ENCODE data around the gene DHRS2. TPM values are rescaled to one million over a fixed set of nuclear protein-coding genes. Genes with fewer than 3 reads are reported as not detected.
A peak's percentile ranks its signal among the peaks of the same experiment; 100 is the strongest.

DHRS2 gene
- total and polyA plus RNA-seq, 11 donors: 0.04 to 0.17 TPM; not detected in 9

DNA sequence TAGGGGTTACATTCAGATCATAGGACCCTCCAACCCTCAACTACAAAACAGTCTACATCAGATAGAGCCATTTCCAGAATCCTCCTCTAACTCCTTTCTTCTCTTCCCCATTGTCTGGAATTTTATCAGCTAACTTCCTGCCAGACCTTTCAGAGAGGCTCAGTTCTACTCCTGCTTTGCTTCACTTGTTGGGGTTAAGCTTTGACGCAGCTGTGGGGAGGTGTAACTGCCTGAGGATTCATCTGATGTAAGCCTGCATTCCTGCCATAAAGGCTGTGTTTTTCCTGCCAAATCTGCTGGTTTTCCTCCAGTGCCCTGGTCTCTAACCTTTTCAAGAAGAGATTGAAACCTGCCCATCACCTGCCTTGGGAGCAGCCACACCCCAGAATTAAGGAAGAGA lies 16.9 kb downstream of the DHRS2 start:
- 45 to 64% (median 52%) methylated on average over 1 of the region's 1 CpG for WGBS, 4 donors
- H3K4me3 ChIP-seq: no peak overlapping the region
- H3K27me3 ChIP-seq: no peaks in the 10 kb centered on the region
- H3K27ac ChIP-seq: no peak overlapping the region
- peaks cover 0 to under 1% (median 0%) of the 10 kb centered on the region in 12 donors for H3K4me1 ChIP-seq
- no peaks in the 10 kb centered on the region for H3K9me3 ChIP-seq
- DNase-seq (no peak), ATAC-seq (no peak)
- intact Hi-C loops (cut with DNase I): no loop called here
- no peaks in the 10 kb centered on the region for H3K36me3 ChIP-seq
- TF ChIP-seq POLR2A (IDR thresholded peaks at IDR 0.05): no peak
- TF ChIP-seq, protein P1, sequence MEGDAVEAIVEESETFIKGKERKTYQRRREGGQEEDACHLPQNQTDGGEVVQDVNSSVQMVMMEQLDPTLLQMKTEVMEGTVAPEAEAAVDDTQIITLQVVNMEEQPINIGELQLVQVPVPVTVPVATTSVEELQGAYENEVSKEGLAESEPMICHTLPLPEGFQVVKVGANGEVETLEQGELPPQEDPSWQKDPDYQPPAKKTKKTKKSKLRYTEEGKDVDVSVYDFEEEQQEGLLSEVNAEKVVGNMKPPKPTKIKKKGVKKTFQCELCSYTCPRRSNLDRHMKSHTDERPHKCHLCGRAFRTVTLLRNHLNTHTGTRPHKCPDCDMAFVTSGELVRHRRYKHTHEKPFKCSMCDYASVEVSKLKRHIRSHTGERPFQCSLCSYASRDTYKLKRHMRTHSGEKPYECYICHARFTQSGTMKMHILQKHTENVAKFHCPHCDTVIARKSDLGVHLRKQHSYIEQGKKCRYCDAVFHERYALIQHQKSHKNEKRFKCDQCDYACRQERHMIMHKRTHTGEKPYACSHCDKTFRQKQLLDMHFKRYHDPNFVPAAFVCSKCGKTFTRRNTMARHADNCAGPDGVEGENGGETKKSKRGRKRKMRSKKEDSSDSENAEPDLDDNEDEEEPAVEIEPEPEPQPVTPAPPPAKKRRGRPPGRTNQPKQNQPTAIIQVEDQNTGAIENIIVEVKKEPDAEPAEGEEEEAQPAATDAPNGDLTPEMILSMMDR (IDR thresholded peaks at IDR 0.05): no peak

DNA sequence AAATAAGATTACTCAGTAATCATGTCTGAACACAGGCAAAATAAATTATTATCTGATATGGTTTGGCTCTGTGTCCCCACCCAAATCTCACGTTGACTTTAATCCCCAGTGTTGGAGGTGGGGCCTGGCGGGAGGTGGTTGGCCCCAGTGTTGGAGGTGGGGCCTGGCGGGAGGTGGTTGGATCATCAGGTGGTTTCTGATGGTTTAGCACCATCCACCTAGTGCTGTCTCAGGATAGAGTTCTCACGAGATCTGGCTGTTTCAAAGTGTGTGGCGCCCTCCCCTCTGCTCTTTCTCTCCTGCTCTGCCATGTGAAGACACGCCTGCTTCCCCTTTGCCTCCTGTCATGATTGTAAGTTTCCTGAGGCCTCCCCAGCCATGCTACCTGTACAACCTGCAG lies 18.1 kb downstream of the DHRS2 start:
- Histone ChIP-seq H3K4me3 (no peak overlapping the region), H3K27ac (no peak overlapping the region), H3K9me3 (no peaks in the 10 kb centered on the region), H3K27me3 (peaks cover 0 to 2% (median 0%) of the 10 kb centered on the region in 9 donors), H3K36me3 (no peaks in the 10 kb centered on the region), H3K4me1 (peaks cover 0 to 6% (median 0%) of the 10 kb centered on the region in 12 donors)
- TF ChIP-seq POLR2A (IDR thresholded peaks at IDR 0.05): no peak
- TF ChIP-seq, protein P1 (IDR thresholded peaks at IDR 0.05): no peak
- 80 to 91% (median 84%) methylated on average over 6 of the region's 6 CpGs for WGBS, 4 donors
- DNase-seq: no peak
- ATAC-seq: no peak
- intact Hi-C loops (cut with DNase I): no loop called here

DNA sequence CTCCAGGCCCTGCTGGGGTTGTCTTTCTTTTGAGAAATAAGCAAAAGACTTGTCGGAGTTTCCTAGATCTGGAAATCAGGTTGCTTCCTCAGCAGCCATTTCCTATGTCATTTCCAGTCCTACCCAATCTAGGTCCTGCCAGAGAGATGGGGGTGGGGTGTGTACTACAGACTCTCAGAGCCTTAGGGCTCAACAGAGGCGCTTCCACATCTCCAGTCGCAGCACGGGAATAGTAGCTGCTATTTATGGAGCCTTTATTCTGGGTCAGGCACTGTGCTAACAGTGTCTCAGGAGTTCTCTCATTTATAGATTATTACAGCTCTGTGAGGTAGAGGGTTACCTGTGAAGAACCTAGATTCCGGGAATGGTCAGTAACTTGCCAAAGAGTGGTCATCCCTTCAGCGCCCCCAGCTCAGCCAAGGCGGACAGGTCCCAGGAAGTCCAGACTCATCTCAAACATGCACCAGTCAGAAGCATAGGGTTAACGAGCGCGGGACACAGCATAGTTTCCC lies 21.9 kb downstream of the DHRS2 start:
- 41 to 53% (median 48%) methylated on average over 7 to 10 of the region's 10 CpGs for whole genome bisulfite sequencing, 4 donors
- Histone ChIP-seq H3K27me3 (peaks cover 0 to 2% (median 0%) of the 10 kb centered on the region in 9 donors), H3K36me3 (no peaks in the 10 kb centered on the region), H3K4me3 (no peak overlapping the region), H3K27ac (no peak overlapping the region), H3K4me1 (peaks cover 0 to 6% (median 0%) of the 10 kb centered on the region in 12 donors), H3K9me3 (no peaks in the 10 kb centered on the region)
- no peak for DNase-seq
- TF ChIP-seq, protein P1 (IDR thresholded peaks at IDR 0.05): no peak
- no peak for TF ChIP-seq POLR2A (IDR thresholded peaks at IDR 0.05)
- intact Hi-C loops (cut with DNase I): no loop called here
- peak in 3 of 4 donors; percentile 54 to 83 (median 72) for ATAC-seq

DNA sequence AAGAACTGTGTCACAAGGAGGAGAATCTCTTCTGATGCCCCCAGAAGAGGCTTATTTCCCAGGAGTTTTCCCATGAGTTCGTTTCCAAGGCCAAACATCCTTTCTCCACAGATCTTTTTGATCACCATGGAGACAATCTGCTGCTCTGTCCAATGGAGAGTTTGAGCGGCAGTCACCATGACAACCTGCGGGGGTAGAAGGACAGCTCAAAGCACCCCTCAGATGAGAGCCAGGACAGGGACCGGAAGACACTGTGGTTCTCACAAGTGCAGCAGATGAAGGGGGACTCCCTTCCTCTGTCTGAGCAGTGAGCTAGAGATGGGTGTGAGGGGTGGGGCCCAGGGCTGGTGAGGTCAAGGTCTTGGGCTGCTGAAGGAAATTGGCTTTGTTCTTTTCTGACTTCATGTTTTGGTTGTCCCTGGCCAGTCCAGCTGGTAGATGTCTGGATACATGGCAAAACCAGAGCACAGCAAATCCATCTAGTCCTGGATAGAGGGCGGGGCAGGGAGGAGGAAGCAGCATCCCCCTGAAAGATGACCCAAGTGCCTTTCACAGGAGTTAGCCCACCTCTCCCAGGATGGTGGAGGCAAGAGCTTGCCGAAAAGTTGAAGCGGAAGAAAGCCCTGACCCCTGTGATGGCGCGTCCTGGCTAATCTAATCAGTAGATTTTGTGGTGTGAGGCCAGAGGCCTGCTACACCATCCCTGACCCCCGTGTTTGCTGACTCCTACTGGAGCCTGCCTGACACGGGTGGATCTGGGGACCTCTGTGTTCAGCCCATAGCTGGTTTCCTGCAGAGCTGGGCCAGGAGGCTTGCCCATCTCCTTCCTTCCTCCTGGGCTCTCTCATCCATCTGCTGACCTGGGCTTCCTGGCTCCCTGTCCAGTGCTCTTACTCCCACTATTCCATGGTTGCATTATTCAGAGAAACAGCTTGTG lies 24.4 kb downstream of the DHRS2 start:
- H3K4me1 ChIP-seq: peaks cover 0 to 6% (median 0%) of the 10 kb centered on the region in 12 donors
- H3K36me3 ChIP-seq: no peaks in the 10 kb centered on the region
- no peak for ATAC-seq
- no peak overlapping the region for H3K4me3 ChIP-seq
- WGBS, 4 donors: 62 to 69% (median 67%) methylated on average over 8 to 11 of the region's 11 CpGs
- TF ChIP-seq, protein P1 (IDR thresholded peaks at IDR 0.05): no peak
- no peak for TF ChIP-seq POLR2A (IDR thresholded peaks at IDR 0.05)
- DNase-seq: no peak
- peaks cover 0 to 2% (median 0%) of the 10 kb centered on the region in 9 donors for H3K27me3 ChIP-seq
- no peak overlapping the region for H3K27ac ChIP-seq
- no peaks in the 10 kb centered on the region for H3K9me3 ChIP-seq
- intact Hi-C loops (cut with DNase I): no loop called here
